ENCODE data around the gene NSMCE1. TPM values are rescaled to one million over a fixed set of nuclear protein-coding genes. Genes with fewer than 3 reads are reported as not detected.

Gene NSMCE1
- total RNA-seq, 1 donor from 2014 or later, result 21.0 TPM

DNA sequence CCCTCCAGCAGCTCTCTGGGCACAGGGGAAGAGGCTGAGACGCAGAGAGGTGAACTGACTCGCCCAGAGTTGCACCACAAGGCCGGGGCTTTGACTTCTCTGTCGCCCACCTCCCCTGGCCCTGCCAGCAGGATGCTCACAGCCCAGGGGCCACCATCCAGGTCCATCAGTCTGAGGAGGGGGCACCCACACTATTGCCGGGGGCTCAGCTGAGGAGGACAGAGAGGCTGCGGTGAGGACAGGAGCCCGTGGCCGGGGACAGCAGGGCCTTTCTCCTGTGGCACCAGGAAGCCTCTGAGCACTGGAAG lies 32.7 kb downstream of the NSMCE1 start:
- Mint-ChIP-seq H3K27ac (ENCODE audit: unreplicated experiment) (no peak overlapping the region), H3K36me3 (ENCODE audit: low read depth, unreplicated experiment) (peaks cover 13% of the 10 kb centered on the region), H3K27me3 (ENCODE audit: unreplicated experiment) (peaks cover 15% of the 10 kb centered on the region), H3K4me1 (ENCODE audit: unreplicated experiment) (peaks cover 29% of the 10 kb centered on the region), H3K4me3 (ENCODE audit: unreplicated experiment) (no peak overlapping the region), H3K9me3 (ENCODE audit: unreplicated experiment) (no peaks in the 10 kb centered on the region)
- TF ChIP-seq, protein P1, sequence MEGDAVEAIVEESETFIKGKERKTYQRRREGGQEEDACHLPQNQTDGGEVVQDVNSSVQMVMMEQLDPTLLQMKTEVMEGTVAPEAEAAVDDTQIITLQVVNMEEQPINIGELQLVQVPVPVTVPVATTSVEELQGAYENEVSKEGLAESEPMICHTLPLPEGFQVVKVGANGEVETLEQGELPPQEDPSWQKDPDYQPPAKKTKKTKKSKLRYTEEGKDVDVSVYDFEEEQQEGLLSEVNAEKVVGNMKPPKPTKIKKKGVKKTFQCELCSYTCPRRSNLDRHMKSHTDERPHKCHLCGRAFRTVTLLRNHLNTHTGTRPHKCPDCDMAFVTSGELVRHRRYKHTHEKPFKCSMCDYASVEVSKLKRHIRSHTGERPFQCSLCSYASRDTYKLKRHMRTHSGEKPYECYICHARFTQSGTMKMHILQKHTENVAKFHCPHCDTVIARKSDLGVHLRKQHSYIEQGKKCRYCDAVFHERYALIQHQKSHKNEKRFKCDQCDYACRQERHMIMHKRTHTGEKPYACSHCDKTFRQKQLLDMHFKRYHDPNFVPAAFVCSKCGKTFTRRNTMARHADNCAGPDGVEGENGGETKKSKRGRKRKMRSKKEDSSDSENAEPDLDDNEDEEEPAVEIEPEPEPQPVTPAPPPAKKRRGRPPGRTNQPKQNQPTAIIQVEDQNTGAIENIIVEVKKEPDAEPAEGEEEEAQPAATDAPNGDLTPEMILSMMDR (IDR thresholded peaks at IDR 0.05; ENCODE audit: unreplicated experiment), result no peak
- no peak for DNase-seq (ENCODE audit: low spot score)

DNA sequence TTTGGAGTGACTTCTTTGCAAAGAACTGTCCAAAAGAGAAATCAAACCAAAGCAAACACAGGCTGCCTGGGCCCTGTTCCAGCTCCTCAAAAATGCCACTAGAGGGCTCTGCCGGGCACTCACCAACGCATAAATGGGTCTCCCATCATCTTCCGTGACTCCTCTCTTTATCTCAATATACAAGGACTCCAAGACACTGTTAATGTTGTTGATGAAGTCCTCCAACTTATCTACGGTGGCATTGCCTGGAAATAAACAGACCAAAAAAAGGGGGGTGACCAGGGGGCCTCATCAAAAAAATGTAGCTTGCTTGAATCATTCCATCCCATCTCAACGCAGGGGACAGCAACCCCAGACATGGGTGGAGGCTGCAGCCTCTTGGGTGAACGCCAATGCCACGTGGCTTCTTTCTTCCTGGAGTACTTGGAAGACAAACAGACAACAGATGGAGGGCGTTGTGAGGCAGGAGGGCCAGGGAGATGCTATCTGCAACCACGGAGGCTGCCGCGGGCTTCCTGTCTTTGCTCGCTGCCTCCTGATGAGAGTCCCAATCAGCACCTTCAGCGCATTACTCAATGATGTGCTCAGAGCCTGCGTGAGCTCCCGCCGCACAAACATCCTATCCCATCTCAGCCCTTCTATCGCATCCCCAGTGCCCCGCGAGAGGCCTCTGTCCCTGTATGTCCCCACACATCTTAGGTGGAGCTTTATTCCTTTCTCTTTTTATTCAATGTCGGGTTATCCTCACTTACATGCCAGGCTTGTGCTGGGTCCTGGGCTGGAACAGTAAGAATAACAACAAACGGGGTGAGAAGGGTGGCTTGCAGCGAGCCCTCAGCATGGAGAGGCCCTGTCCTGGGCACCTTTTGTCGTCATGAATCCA lies 33.3 kb downstream of the NSMCE1 start:
- Mint-ChIP-seq H3K4me1 (ENCODE audit: unreplicated experiment) (peaks cover 29% of the 10 kb centered on the region), H3K9me3 (ENCODE audit: unreplicated experiment) (no peaks in the 10 kb centered on the region), H3K36me3 (ENCODE audit: low read depth, unreplicated experiment) (peaks cover 13% of the 10 kb centered on the region), H3K27ac (ENCODE audit: unreplicated experiment) (no peak overlapping the region), H3K4me3 (ENCODE audit: unreplicated experiment) (no peak overlapping the region), H3K27me3 (ENCODE audit: unreplicated experiment) (peaks cover 15% of the 10 kb centered on the region)
- TF ChIP-seq, protein P1 (IDR thresholded peaks at IDR 0.05; ENCODE audit: unreplicated experiment), result peak; percentile 23
- peak; percentile 43 for DNase-seq (ENCODE audit: low spot score)

- Mint-ChIP-seq H3K9me3 (ENCODE audit: unreplicated experiment) (no peaks in the 10 kb centered on the region), H3K27ac (ENCODE audit: unreplicated experiment) (no peak overlapping the region), H3K36me3 (ENCODE audit: low read depth, unreplicated experiment) (peaks cover 13% of the 10 kb centered on the region), H3K4me1 (ENCODE audit: unreplicated experiment) (peaks cover 26% of the 10 kb centered on the region), H3K4me3 (ENCODE audit: unreplicated experiment) (no peak overlapping the region), H3K27me3 (ENCODE audit: unreplicated experiment) (peaks cover 15% of the 10 kb centered on the region)
- no peak for DNase-seq (ENCODE audit: low spot score)
- TF ChIP-seq, protein P1 (IDR thresholded peaks at IDR 0.05; ENCODE audit: unreplicated experiment), result no peak
Observed at GRCh38 chr16:27234603-27235002, 34.0 kb downstream of the NSMCE1 start.

GRCh38 chr16:27234171-27234570 lies 34.4 kb downstream of the NSMCE1 start:
- Mint-ChIP-seq H3K4me3 (ENCODE audit: unreplicated experiment) (no peak overlapping the region), H3K27ac (ENCODE audit: unreplicated experiment) (no peak overlapping the region), H3K36me3 (ENCODE audit: low read depth, unreplicated experiment) (peaks cover 13% of the 10 kb centered on the region), H3K9me3 (ENCODE audit: unreplicated experiment) (no peaks in the 10 kb centered on the region), H3K27me3 (ENCODE audit: unreplicated experiment) (peaks cover 15% of the 10 kb centered on the region), H3K4me1 (ENCODE audit: unreplicated experiment) (peaks cover 28% of the 10 kb centered on the region)
- DNase-seq (ENCODE audit: low spot score), result no peak
- TF ChIP-seq, protein P1 (IDR thresholded peaks at IDR 0.05; ENCODE audit: unreplicated experiment), result no peak

DNA sequence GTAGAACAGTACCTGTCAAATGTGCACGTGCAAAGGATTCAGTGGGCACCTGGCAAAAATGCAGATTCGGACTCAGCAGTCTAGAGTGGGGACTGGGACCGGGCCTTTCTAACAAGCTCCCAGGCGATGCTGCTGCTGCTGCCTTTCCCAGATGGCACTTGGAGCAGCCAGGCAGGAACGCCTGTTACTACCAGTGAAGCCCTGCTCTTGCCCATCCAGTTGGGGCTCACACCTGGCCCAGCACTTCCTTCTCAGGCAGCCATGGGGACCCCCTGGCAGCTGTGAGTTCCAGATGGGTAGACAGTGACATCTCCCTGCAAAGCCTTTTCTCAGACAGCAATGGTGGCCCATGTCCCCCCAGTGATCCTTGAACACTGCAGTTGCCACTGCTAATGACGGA lies 34.8 kb downstream of the NSMCE1 start:
- no peaks in the 10 kb centered on the region for H3K9me3 Mint-ChIP-seq (ENCODE audit: unreplicated experiment)
- peaks cover 13% of the 10 kb centered on the region for H3K36me3 Mint-ChIP-seq (ENCODE audit: low read depth, unreplicated experiment)
- H3K4me1 Mint-ChIP-seq (ENCODE audit: unreplicated experiment), result peaks cover 31% of the 10 kb centered on the region
- H3K27ac Mint-ChIP-seq (ENCODE audit: unreplicated experiment), result no peak overlapping the region
- peaks cover 15% of the 10 kb centered on the region for H3K27me3 Mint-ChIP-seq (ENCODE audit: unreplicated experiment)
- H3K4me3 Mint-ChIP-seq (ENCODE audit: unreplicated experiment), result no peak overlapping the region
- TF ChIP-seq, protein P1 (IDR thresholded peaks at IDR 0.05; ENCODE audit: unreplicated experiment), result no peak
- DNase-seq (ENCODE audit: low spot score), result no peak
